Activated T-helper 2 cell treated with anti-CD3 and anti-CD28 coated beads, Interferon-gamma antibody, Interleukin-2, Interleukin-4, amounts not matched to agents 10 μg/mL and 5 μg/mL and 100 μg/mL, durations not matched to agents 14 hours and 24 hours and 36 hours (primary cell): Measurements from ENCODE around the gene CSE1L. TPM values are rescaled to one million over a fixed set of nuclear protein-coding genes. Genes with fewer than 3 reads are reported as not detected.

Experiments used
- total RNA-seq: library from RNA; stranded (reverse); gene quantifications from 2 replicates; pipeline ENCODE4 v1.2.3, GENCODE V29; 2022

The CSE1L gene
- total RNA-seq, 1 donor from 2014 or later: 114 TPM

Other genes starting within 250 kb of the CSE1L start
- 80.3 and 83.9 TPM in 2 replicates for gene PREX1, start 218.3 kb upstream of the CSE1L start, total RNA-seq
- gene ARFGEF2, start 124.6 kb upstream of the CSE1L start, total RNA-seq: 31.8 and 32.6 TPM in 2 replicates
- 68.8 and 69.7 TPM in 2 replicates for gene STAU1, start 142.0 kb downstream of the CSE1L start, total RNA-seq
- gene DDX27, start 173.1 kb downstream of the CSE1L start, total RNA-seq: 51.4 and 54.0 TPM in 2 replicates
- 49.3 and 51.0 TPM in 2 replicates for gene ZNFX1, start 231.7 kb downstream of the CSE1L start, total RNA-seq